Upper lobe of left lung (tissue), 6 donors: Measurements from ENCODE around the gene SPOCK2. TPM values are rescaled to one million over a fixed set of nuclear protein-coding genes. Genes with fewer than 3 reads are reported as not detected.
"Not testable (repeated sequence)": the region's sequence is repeated elsewhere in the genome, so short reads cannot be mapped to it uniquely, and the experiment has no call there.

ENCODE experiments used
- ATAC-seq, 2 donors: fragments of 200-7000 bp; cut with Tn5 transposase; one replicate each; pipeline ENCODE4 v1.9.1; 2022; ENCODE audit warnings: mild to moderate bottlenecking in 2 of 2, moderate library complexity in 2 of 2; ENCODE audit not compliant: low FRiP score in 2 of 2
- DNase-seq, 2 donors: peaks; one replicate each; pipeline ENCODE4 v3.0.0-alpha.2; 2019 to 2020
- H3K27ac ChIP-seq, 4 donors: fragments of 200-600 bp; sonication (generic); one replicate each; pipeline ENCODE4 v1.5.1; 2016 to 2019
- H3K27me3 ChIP-seq, 4 donors: fragments of 200-600 bp; sonication (generic); one replicate each; pipeline ENCODE4 v1.5.1; 2017 to 2019
- H3K36me3 ChIP-seq, 4 donors: fragments of 200-600 bp; sonication (generic); one replicate each; pipeline ENCODE4 v1.5.1; 2016 to 2019
- H3K4me1 ChIP-seq, 4 donors: fragments of 200-600 bp; sonication (generic); one replicate each; pipeline ENCODE4 v1.5.1; 2018 to 2019
- H3K4me3 ChIP-seq, 4 donors: fragments of 200-600 bp; sonication (generic); one replicate each; pipeline ENCODE4 v1.5.1; 2017 to 2019; ENCODE audit warnings: mild to moderate bottlenecking in 2 of 4, moderate library complexity in 1 of 4
- H3K9me3 ChIP-seq, 4 donors: fragments of 200-600 bp; sonication (generic); one replicate each; pipeline ENCODE4 v1.5.1; 2018 to 2019
- EP300 ChIP-seq, 4 donors: sonication (generic); formaldehyde crosslinking; IDR thresholded peaks; one replicate each; pipeline ENCODE4 v1.5.1; 2017; ENCODE audit warnings: antibody characterized with exemption in 4 of 4, control low read depth in 2 of 4
- POLR2A ChIP-seq, 4 donors: fragments of 450-650 bp; IDR thresholded peaks; one replicate each; pipeline ENCODE4 v1.5.1; 2016 to 2017; ENCODE audit warnings: antibody characterized with exemption in 4 of 4, mild to moderate bottlenecking in 2 of 4
- POLR2AphosphoS5 ChIP-seq, 2 donors: sonication (generic); formaldehyde crosslinking; IDR thresholded peaks; one replicate each; pipeline ENCODE4 v1.5.1; 2017; ENCODE audit warnings: antibody characterized with exemption in 2 of 2
- WGBS, 2 donors: methylation state at CpG; one replicate each; pipeline ENCODE4 v1.1.5; 2017 to 2018; 5-methylcytosine and 5-hydroxymethylcytosine counted together
- total RNA-seq, 6 donors: library from RNA; depleted of rRNA in 4 of 6; stranded (reverse); fragments of >200 nt in 4 of 6; gene quantifications; one replicate each; pipeline versions ENCODE4 v1.1.0 to v1.2.1, GENCODE V29; 2016 to 2021
- TF ChIP-seq, protein P1 (sequence below), 6 experiments: fragments of 450-650 bp in 4 of 6; fragments of 200-600 bp in 2 of 6; sonication (generic) in 2 of 6; IDR thresholded peaks; one replicate each; pipeline ENCODE4 v1.5.1; 2016 to 2019; ENCODE audit warnings: antibody characterized with exemption in 6 of 6
- donor health status: DM: no; HTN: no; CAD: no; lungs with moderate emphysema.
- donor health status: DM: no; HTN: yes; CAD: no; lungs with severe emphysema.

The SPOCK2 gene
- total RNA-seq, 6 donors from 2014 or later, result 62.9 to 532 (median 159) TPM

DNA sequence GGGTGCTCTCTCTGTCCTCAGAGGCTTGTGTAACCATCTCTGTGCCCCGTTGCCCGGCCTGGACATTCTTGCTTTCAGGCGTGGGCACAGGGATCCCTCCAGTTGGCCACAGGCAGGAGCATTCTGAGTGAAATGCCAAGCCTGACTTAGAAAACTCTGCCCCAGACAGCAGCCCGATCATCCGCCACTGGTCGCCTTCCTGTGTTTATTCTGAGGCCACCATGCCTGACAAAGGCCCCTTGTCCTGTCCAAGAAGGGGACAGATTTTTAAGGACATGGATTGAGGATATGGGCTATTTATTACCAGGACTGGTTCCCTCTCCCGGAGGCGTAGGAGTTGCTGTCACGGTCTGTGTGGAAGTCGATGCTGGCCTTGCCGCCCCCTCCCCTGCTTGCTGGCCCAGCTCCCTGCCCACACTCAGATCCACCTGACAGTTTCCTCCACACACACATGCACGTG, 54.3 kb downstream of the SPOCK2 start:
- Histone ChIP-seq H3K4me1 (peaks cover 10 to 32% (median 22%) of the 10 kb centered on the region in 4 donors), H3K4me3 (no peak overlapping the region), H3K36me3 (no peaks in the 10 kb centered on the region), H3K27me3 (no peaks in the 10 kb centered on the region), H3K27ac (peak overlapping the region in 2 of 4 donors; percentile 42 to 61), H3K9me3 (no peaks in the 10 kb centered on the region)
- WGBS, 2 donors, result 65 to 72% methylated on average over 5 to 12 of the region's 12 CpGs
- TF ChIP-seq EP300 (IDR thresholded peaks at IDR 0.05) (no peak), POLR2A (IDR thresholded peaks at IDR 0.05) (no peak), POLR2AphosphoS5 (IDR thresholded peaks at IDR 0.05) (no peak)
- TF ChIP-seq, protein P1, sequence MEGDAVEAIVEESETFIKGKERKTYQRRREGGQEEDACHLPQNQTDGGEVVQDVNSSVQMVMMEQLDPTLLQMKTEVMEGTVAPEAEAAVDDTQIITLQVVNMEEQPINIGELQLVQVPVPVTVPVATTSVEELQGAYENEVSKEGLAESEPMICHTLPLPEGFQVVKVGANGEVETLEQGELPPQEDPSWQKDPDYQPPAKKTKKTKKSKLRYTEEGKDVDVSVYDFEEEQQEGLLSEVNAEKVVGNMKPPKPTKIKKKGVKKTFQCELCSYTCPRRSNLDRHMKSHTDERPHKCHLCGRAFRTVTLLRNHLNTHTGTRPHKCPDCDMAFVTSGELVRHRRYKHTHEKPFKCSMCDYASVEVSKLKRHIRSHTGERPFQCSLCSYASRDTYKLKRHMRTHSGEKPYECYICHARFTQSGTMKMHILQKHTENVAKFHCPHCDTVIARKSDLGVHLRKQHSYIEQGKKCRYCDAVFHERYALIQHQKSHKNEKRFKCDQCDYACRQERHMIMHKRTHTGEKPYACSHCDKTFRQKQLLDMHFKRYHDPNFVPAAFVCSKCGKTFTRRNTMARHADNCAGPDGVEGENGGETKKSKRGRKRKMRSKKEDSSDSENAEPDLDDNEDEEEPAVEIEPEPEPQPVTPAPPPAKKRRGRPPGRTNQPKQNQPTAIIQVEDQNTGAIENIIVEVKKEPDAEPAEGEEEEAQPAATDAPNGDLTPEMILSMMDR (IDR thresholded peaks at IDR 0.05), result no peak
- no peak for ATAC-seq
- no peak for DNase-seq

DNA sequence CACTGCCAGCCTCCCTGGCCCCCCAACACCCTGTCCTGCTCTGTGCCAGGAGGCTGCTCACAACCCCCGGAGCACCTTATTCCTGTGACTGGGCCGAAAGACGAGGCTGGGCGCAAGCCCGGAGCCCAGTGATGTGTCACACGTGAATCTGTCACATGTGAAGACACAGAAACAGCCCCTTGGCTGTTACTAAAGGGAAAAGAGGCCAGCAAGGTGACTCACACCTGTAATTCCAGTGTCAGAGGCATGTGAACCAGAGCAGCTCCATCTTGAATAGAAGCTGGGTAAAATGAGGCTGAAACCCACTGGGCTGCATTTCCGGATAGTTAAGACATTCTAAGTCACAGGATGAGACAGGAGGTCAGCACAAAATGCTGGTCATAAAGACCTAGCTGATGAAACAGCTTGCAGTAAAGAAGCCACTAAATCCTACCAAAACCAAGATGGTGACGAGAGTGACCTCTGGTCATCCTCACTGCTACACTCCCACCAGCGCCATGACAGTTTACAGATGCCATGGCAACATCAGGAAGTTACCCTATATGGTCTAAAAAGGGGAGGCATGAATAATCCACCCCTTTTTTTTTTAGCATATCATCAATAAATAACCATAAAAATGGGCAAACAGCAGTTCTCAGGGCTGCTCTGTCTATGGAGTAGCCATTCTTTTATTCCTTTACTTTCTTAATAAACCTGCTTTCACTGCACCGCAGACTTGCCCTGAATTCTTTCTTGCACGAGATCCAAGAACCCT, 55.8 kb downstream of the SPOCK2 start:
- 87 to 92% methylated on average over 5 to 10 of the region's 11 CpGs for WGBS, 2 donors
- Histone ChIP-seq H3K4me1 (peaks cover 10 to 32% (median 22%) of the 10 kb centered on the region in 4 donors), H3K27ac (peak overlapping the region in 1 of 4 donors; percentile 61)
- not testable (repeated sequence) for H3K36me3 ChIP-seq, ATAC-seq, DNase-seq, H3K9me3 ChIP-seq, H3K27me3 ChIP-seq, H3K4me3 ChIP-seq

DNA sequence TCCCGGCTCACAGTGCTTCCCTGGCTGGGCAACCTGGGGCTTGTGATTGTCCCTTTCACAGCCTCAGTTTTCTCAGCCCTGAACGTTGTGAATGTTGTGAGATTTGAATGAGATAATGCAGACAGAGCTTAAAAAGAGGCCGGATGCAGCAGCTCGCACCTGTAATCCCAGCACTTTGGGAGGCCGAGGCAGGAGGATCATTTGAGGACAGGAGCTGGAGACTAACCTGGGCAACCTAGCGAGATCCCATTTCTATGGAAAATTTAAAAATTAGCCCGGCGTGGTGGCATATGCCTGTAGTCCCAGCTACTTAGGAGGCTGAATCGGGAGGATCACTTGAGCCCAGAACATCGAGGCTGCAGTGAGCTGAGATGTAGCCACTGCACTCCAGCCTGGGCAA, 56.6 kb downstream of the SPOCK2 start:
- Histone ChIP-seq H3K4me1 (peaks cover 10 to 32% (median 22%) of the 10 kb centered on the region in 4 donors), H3K36me3 (no peaks in the 10 kb centered on the region), H3K9me3 (no peaks in the 10 kb centered on the region), H3K27ac (no peak overlapping the region), H3K4me3 (no peak overlapping the region), H3K27me3 (no peaks in the 10 kb centered on the region)
- ATAC-seq (no peak), DNase-seq (no peak)
- TF ChIP-seq POLR2AphosphoS5 (IDR thresholded peaks at IDR 0.05) (no peak), EP300 (IDR thresholded peaks at IDR 0.05) (no peak)
- TF ChIP-seq, protein P1 (IDR thresholded peaks at IDR 0.05), result no peak
- 90 to 91% methylated on average over 10 of the region's 10 CpGs for WGBS, 2 donors

DNA sequence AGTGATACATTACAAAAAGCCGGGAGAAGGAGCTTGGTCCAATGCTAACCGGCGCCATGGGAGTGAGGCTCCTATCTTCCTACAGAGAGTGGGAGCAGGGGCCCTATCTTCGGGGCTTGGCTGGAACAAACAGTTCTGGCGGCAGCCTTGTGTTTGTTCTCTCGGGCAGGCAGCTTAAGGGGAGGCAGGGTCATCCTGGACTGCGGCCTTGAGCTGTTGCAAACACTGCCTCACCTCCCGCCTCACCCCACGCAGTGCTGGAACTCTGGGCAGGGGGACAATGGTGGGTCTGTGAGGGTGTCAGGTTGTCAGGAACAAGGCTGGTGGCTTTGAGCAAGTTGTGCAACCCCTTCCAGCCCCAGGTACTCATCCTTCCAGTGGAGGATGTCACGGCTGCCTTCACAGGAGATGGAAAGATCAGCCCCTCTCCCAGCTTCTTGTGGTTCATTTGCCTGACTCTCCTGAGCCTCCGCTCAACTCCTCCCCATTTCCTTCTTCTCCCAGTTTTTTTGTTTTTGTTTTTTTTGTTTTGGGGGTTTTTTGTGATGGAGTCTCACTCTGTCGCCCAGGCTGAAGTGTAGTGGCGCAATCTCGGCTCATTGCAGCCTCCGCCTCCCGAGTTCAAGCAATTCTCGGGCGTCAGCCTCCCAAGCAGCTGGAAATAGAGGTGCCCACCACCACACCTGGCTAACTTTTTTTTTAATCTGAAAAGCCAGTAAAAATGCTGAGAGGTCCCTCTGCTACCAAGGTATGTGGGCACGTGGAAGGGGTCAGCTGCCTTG, 57.4 kb downstream of the SPOCK2 start:
- peaks cover 12 to 38% (median 24%) of the 10 kb centered on the region in 4 donors for H3K4me1 ChIP-seq
- H3K36me3 ChIP-seq, result no peaks in the 10 kb centered on the region
- no peaks in the 10 kb centered on the region for H3K27me3 ChIP-seq
- no peak overlapping the region for H3K4me3 ChIP-seq
- 71 to 74% methylated on average over 13 to 19 of the region's 19 CpGs for WGBS, 2 donors
- TF ChIP-seq POLR2AphosphoS5 (IDR thresholded peaks at IDR 0.05) (peak in 1 of 2 donors; percentile 42), EP300 (IDR thresholded peaks at IDR 0.05) (peak in 2 of 4 donors; percentile 11 to 53)
- TF ChIP-seq, protein P1 (IDR thresholded peaks at IDR 0.05), result no peak
- ATAC-seq (peak; percentile 12 to 65), DNase-seq (no peak)
- H3K9me3 ChIP-seq, result no peaks in the 10 kb centered on the region
- H3K27ac ChIP-seq, result peak overlapping the region; percentile 6 to 60 (median 34)

DNA sequence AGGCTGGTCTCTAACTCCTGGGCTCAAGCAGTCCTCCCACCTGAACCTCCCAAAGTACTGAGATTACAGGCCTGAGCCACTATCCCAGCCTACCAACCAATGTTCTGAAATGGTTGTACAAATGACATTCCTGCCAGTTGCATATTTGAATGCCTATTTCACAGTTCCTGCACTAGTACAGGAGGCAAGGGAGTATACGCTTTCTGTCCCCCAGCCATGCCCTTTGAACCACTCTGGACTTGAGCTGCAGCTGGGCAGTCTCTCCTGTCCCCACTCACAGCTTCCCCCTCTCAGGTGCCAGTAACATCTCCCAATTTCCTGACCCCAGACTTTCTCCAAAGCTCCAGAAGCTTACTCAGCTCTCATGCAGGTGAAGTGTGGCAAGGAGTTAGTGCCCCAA, 58.9 kb downstream of the SPOCK2 start:
- H3K4me3 ChIP-seq, result no peak overlapping the region
- H3K27ac ChIP-seq, result peak overlapping the region in 1 of 4 donors; percentile 60
- no peaks in the 10 kb centered on the region for H3K36me3 ChIP-seq
- H3K9me3 ChIP-seq, result no peaks in the 10 kb centered on the region
- ATAC-seq (no peak), DNase-seq (no peak)
- peaks cover 12 to 33% (median 23%) of the 10 kb centered on the region in 4 donors for H3K4me1 ChIP-seq
- TF ChIP-seq, protein P1 (IDR thresholded peaks at IDR 0.05), result no peak
- TF ChIP-seq POLR2A (IDR thresholded peaks at IDR 0.05) (no peak), EP300 (IDR thresholded peaks at IDR 0.05) (no peak), POLR2AphosphoS5 (IDR thresholded peaks at IDR 0.05) (no peak)
- 85 to 93% methylated on average over 1 of the region's 1 CpG for WGBS, 2 donors
- H3K27me3 ChIP-seq, result no peaks in the 10 kb centered on the region
